Stomach (tissue), 9 donors: ENCODE data around the gene DIAPH3. TPM values are rescaled to one million over a fixed set of nuclear protein-coding genes. Genes with fewer than 3 reads are reported as not detected.

Source experiments
- DNase-seq, 2 donors: peaks; one replicate each; pipeline versions ENCODE4 v3.0.0 to v3.0.0-alpha.2; 2013 to 2019
- H3K27ac ChIP-seq, 5 donors: fragments of 200-600 bp in 4 of 5; sonication (generic) in 4 of 5; one replicate each; pipeline ENCODE4 v1.5.1; 2013 to 2019; ENCODE audit warnings: mild to moderate bottlenecking in 1 of 5, moderate library complexity in 1 of 5
- H3K27me3 ChIP-seq, 3 donors: fragments of 200-600 bp; sonication (generic); one replicate each; pipeline ENCODE4 v1.5.1; 2017 to 2019; ENCODE audit warnings: mixed run types in 1 of 3
- H3K36me3 ChIP-seq, 4 donors: fragments of 200-600 bp; sonication (generic); 1 replicate in 3 of 4; 2 replicates in 1 of 4; pipeline ENCODE4 v1.5.1; 2016 to 2019
- H3K4me1 ChIP-seq, 4 donors: fragments of 200-600 bp; sonication (generic); one replicate each; pipeline ENCODE4 v1.5.1; 2016 to 2019
- H3K4me3 ChIP-seq, 4 donors: fragments of 200-600 bp; sonication (generic) in 3 of 4; one replicate each; pipeline ENCODE4 v1.5.1; 2016 to 2019; ENCODE audit warnings: mild to moderate bottlenecking in 1 of 4
- H3K9me3 ChIP-seq, 4 donors: fragments of 200-600 bp; sonication (generic); one replicate each; pipeline ENCODE4 v1.5.1; 2016 to 2019
- EP300 ChIP-seq: sonication (generic); formaldehyde crosslinking; IDR thresholded peaks from one replicate; pipeline ENCODE4 v1.6.1; 2017; ENCODE audit warnings: antibody characterized with exemption
- POLR2A ChIP-seq, 4 donors: fragments of 450-650 bp; IDR thresholded peaks; one replicate each; pipeline ENCODE4 v1.6.1; 2016; ENCODE audit warnings: antibody characterized with exemption in 4 of 4, control low read depth in 2 of 4, mild to moderate bottlenecking in 1 of 4, moderate library complexity in 1 of 4
- POLR2AphosphoS5 ChIP-seq, 3 donors: sonication (generic); formaldehyde crosslinking; IDR thresholded peaks; one replicate each; pipeline ENCODE4 v1.6.1; 2016; ENCODE audit warnings: antibody characterized with exemption in 3 of 3
- WGBS, 5 donors: extraction: QIAGEN DNeasy Blood & Tissue Kit in 3 of 5; methylation state at CpG; one replicate each; pipeline versions ENCODE4 v1.1.5 to v1.1.7; 2013 to 2018; 5-methylcytosine and 5-hydroxymethylcytosine counted together
- intact Hi-C: fragments of 100-400 bp; cut with DNase I; formaldehyde crosslinking; loops from one replicate; pipeline ENCODE4 v1.15.1; 2023; ENCODE audit warnings: low total_unique reads
- polyA plus RNA-seq, 3 donors: library from polyadenylated mRNA; stranded (reverse); fragments of 200-250 nt; gene quantifications; one replicate each; pipeline ENCODE4 v1.2.3, GENCODE V29; 2013
- total RNA-seq, 5 donors: library from RNA; depleted of rRNA; stranded (reverse); fragments of >200 nt; gene quantifications; one replicate each; pipeline versions ENCODE4 v1.1.0 to v1.2.3, GENCODE V29; 2014 to 2016
- TF ChIP-seq, protein P1 (sequence below), 7 experiments: fragments of 450-650 bp in 4 of 7; fragments of 200-600 bp in 3 of 7; sonication (generic) in 3 of 7; IDR thresholded peaks; one replicate each; pipeline ENCODE4 v1.5.1; 2016 to 2019; ENCODE audit warnings: antibody characterized with exemption in 7 of 7, control low read depth in 2 of 7, mild to moderate bottlenecking in 1 of 7
- donor health status: healthy with polysubstance abuse.
- donor health status: Bipolar disorder and iron deficiency.
- donor health status: healthy.

The DIAPH3 gene
- total and polyA plus RNA-seq, 8 donors, result 2.5 to 12.1 (median 4.6) TPM

DNA sequence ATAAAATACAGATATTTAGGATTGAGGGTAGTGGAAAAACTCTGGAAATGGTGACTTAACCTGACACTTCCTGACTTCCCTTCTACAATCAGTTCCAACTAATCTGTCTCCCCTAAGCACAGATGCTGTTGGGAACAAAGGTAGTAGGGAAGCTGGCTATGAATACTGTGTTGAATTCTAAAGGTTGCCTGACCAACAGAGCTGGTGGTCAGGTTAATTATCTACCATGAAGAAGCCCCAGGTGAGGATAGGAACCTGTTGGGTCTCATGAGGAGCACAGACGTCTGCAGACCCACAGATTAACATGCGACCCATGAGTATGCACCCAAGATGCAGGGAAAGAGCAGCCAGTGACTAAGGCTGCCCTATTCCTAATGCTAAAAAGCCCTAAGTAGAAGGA lies 172.3 kb downstream of the DIAPH3 start:
- H3K4me3 ChIP-seq, result no peak overlapping the region
- no peaks in the 10 kb centered on the region for H3K4me1 ChIP-seq
- no peaks in the 10 kb centered on the region for H3K27me3 ChIP-seq
- TF ChIP-seq, protein P1, sequence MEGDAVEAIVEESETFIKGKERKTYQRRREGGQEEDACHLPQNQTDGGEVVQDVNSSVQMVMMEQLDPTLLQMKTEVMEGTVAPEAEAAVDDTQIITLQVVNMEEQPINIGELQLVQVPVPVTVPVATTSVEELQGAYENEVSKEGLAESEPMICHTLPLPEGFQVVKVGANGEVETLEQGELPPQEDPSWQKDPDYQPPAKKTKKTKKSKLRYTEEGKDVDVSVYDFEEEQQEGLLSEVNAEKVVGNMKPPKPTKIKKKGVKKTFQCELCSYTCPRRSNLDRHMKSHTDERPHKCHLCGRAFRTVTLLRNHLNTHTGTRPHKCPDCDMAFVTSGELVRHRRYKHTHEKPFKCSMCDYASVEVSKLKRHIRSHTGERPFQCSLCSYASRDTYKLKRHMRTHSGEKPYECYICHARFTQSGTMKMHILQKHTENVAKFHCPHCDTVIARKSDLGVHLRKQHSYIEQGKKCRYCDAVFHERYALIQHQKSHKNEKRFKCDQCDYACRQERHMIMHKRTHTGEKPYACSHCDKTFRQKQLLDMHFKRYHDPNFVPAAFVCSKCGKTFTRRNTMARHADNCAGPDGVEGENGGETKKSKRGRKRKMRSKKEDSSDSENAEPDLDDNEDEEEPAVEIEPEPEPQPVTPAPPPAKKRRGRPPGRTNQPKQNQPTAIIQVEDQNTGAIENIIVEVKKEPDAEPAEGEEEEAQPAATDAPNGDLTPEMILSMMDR (IDR thresholded peaks at IDR 0.05), result no peak
- no peak for TF ChIP-seq EP300
- TF ChIP-seq POLR2AphosphoS5 (IDR thresholded peaks at IDR 0.05), result no peak
- TF ChIP-seq POLR2A (IDR thresholded peaks at IDR 0.05), result no peak
- intact Hi-C loops, result no loop called here
- WGBS, 5 donors, result 85 to 97% (median 93%) methylated on average over 2 of the region's 2 CpGs
- H3K27ac ChIP-seq, result no peak overlapping the region
- H3K36me3 ChIP-seq, result no peaks in the 10 kb centered on the region
- H3K9me3 ChIP-seq, result no peaks in the 10 kb centered on the region
- no peak for DNase-seq

DNA sequence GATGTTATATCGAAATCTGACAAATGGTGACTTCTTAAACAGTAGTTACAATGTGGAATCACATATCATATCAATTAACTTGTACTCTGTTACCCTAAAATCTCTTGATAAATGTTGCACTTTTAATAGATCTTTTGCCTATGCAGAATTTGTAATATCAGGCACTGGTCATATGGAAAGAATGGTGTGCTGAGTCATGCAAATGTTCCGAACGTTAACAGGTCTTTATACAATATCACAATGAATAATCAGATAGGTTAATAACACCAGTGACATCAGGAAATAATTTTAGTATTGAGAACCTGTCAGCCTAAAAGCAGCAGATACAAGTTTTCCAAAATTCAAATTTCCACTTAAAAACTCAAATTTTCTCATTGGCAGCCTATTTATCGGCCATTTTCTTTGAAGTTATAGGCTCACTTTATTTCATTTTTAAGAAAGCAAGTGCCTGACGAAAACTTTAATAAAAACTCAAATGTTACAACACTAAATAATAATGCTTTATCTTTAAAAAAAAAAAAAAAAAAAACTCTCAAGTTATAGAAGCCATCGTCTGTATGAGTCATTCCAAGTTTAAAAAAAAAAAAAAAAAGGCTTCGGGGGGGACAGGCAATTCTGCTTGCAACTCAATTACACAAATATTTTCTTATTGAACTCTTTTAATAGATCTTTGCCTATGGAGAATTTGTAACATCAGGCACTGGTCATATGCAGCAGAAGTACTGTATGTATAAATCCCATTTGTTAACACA lies 180.9 kb downstream of the DIAPH3 start:
- intact Hi-C loops, result no loop called here

DNA sequence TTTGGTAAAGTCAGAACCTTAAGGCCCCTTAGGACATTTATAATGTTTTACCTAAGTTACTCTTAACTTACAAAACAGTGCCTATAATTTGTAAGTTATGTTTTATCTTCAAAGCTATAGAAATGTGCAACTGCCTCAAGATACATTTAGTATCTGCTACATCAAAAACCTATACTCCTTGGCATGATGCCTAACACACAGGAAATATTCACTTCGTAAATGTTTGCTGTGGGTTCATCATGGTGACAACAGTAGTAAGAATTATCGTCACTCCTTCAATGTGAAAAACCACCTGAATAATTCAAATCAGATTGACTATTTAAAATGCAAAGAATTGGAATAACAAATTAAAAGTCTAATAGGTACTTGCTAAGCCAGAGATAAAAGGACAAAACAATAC lies 184.1 kb downstream of the DIAPH3 start:
- TF ChIP-seq POLR2A (IDR thresholded peaks at IDR 0.05) (no peak), POLR2AphosphoS5 (IDR thresholded peaks at IDR 0.05) (no peak), EP300 (no peak)
- TF ChIP-seq, protein P1 (IDR thresholded peaks at IDR 0.05), result no peak
- intact Hi-C loops, result no loop called here
- DNase-seq, result no peak
- Histone ChIP-seq H3K27me3 (no peaks in the 10 kb centered on the region), H3K27ac (no peak overlapping the region), H3K4me3 (no peak overlapping the region), H3K4me1 (no peaks in the 10 kb centered on the region), H3K9me3 (no peaks in the 10 kb centered on the region), H3K36me3 (no peaks in the 10 kb centered on the region)
- 88 to 96% (median 92%) methylated on average over 2 of the region's 2 CpGs for WGBS, 5 donors

More for the DNA sequence above, 180.9 kb downstream of the DIAPH3 start:
- no peak for DNase-seq
- Histone ChIP-seq H3K27ac (no peak overlapping the region), H3K4me3 (no peak overlapping the region), H3K9me3 (no peaks in the 10 kb centered on the region), H3K27me3 (no peaks in the 10 kb centered on the region), H3K36me3 (no peaks in the 10 kb centered on the region), H3K4me1 (no peaks in the 10 kb centered on the region)
- TF ChIP-seq, protein P1 (IDR thresholded peaks at IDR 0.05), result no peak
- TF ChIP-seq POLR2AphosphoS5 (IDR thresholded peaks at IDR 0.05) (no peak), POLR2A (IDR thresholded peaks at IDR 0.05) (no peak), EP300 (no peak)
- WGBS, 5 donors, result 83 to 95% (median 89%) methylated on average over 7 of the region's 7 CpGs

DNA sequence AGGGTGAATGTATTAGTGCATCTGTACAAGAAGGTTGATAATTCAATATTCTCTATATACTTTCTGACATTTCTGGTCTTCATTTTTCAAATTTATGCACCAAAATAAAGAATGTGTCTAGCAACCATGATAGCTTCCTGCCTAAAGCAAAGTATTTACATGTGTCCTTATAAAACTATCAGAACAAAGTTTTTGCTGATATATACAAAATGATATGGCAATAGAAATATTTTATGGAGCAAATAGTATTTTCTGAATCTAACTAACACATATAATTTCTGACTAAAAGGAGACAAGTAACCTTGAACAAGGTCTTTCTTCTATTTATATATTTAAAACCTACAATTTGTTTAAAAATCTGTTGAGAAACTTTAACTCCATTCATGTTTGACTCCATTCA lies 184.9 kb downstream of the DIAPH3 start:
- TF ChIP-seq EP300, result no peak
- TF ChIP-seq POLR2A (IDR thresholded peaks at IDR 0.05), result no peak
- TF ChIP-seq, protein P1 (IDR thresholded peaks at IDR 0.05), result no peak
- TF ChIP-seq POLR2AphosphoS5 (IDR thresholded peaks at IDR 0.05), result no peak
- no peak for DNase-seq
- H3K27me3 ChIP-seq, result no peaks in the 10 kb centered on the region
- intact Hi-C loops, result no loop called here
- no peak overlapping the region for H3K4me3 ChIP-seq
- no peaks in the 10 kb centered on the region for H3K9me3 ChIP-seq
- no peaks in the 10 kb centered on the region for H3K4me1 ChIP-seq
- H3K27ac ChIP-seq, result no peak overlapping the region
- no peaks in the 10 kb centered on the region for H3K36me3 ChIP-seq
